Measurements from ENCODE around the gene DNAJB8.

Gene DNAJB8

GRCh38 chr3:128466840-128467541, at the start of gene DNAJB8:
Gene DNAJB8, minus strand, starts transcription at chr3:128466890. Its CDS starts 3,645 bp downstream, at chr3:128463245.
- DNase-seq, result no peak

GRCh38 chr3:128515967-128516366, 49.3 kb upstream of the DNAJB8 start:
- DNase-seq, result peak; percentile 9

- DNase-seq, result no peak
These were observed 42.2 kb upstream of the DNAJB8 start for GRCh38 chr3:128508852-128509251.

GRCh38 chr3:128506754-128507153, 40.1 kb upstream of the DNAJB8 start:
- no peak for DNase-seq

DNA sequence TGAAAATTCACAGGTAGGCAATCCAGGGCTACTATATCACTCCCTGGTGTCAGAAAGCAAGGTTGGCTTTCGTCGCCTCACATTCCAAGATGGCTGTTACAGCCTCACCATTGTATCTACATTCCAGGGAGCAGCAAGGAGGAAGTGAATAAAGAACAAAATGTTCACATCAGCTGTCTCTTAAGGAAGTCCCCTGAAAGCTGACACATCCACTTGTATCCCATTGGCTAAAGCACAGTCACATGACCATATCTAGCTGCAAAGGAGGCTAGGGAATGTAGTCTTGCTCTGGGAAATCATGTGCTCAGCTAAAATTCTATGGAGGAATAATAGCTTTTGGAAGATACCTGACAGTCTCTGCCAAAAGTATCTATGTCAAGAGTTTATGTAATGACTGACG, 39.1 kb upstream of the DNAJB8 start:
- no peak for DNase-seq

- DNase-seq, result no peak
These were observed 38.5 kb upstream of the DNAJB8 start for GRCh38 chr3:128504963-128505730.

DNA sequence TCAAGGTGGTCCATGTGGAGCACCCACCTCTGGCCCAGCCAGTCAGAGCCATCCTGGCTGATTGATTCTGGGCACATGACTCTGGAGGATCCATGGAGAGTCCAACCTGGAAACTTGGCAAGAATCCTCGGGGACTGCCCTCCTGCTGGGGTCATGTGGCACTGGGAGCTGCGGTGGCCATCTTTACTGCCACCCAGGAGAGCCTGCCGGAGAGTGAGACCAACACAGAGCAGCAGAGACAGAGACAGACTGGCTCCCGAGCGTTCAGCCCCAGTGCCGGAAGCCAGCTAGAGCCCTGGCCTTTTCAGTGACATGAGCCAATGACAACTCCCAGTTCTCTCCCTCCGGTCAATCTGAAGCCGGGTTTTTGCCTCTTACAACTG, 37.8 kb upstream of the DNAJB8 start:
- DNase-seq, result no peak

DNA sequence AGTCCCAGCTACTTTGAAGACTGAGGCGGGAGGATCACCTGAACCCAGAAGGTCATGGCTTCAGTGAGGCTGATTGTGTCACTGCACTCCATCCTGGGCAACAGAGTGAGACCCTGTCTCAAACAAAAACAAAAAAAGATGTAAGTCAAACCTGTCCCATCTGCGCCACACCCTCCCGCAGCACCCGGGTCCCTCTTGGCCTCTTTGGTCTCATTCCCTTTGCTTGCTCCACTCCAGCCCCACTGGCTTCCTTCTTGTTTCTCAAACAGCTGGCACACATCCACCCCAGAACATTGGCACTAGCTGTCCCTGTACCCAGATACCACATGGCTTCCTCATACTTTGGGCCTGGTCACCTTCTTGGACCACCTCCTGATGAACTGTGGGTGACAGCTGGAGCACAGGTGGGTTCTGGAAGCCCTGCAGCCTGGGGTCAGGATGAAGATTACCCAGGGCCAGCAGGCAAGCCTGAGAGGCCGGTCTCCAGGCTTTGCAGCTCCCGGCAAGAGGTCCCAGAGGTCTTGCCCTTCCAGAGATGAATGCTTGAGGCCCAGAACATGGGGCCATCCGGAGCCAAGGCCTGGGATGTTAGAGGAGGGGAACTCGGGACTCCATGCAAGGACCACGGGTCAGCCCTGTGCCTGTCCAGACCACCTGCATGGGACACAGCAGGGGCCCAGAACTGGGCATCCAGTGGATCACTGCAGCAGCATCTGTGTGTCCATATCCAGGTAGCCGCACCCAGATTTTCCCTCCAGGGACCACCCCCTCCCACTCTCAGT, 37.3 kb upstream of the DNAJB8 start:
- no peak for DNase-seq

- DNase-seq, result no peak
These were observed 36.5 kb upstream of the DNAJB8 start for GRCh38 chr3:128503164-128503651.

DNA sequence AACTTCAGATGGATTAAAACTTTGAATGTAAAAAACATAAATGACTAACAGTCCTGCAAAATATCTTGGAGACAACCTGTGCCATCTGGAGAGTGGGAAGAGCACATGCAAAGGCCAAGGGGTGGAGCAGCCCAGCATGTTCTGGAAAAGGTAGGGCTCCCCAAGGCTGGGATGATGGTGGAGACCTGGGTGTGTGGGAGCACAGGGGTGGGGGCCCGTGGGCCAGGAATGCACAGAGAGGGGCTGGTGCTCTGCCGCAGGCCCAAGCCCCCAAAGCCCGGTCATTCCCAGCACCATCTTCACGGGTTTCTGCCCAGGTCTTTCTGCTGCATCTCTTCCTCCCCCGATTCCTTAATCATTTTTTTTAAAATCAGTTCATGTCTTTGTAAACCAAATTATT, 36.0 kb upstream of the DNAJB8 start:
- no peak for DNase-seq

GRCh38 chr3:128501431-128501830, 34.7 kb upstream of the DNAJB8 start:
- no peak for DNase-seq

DNA sequence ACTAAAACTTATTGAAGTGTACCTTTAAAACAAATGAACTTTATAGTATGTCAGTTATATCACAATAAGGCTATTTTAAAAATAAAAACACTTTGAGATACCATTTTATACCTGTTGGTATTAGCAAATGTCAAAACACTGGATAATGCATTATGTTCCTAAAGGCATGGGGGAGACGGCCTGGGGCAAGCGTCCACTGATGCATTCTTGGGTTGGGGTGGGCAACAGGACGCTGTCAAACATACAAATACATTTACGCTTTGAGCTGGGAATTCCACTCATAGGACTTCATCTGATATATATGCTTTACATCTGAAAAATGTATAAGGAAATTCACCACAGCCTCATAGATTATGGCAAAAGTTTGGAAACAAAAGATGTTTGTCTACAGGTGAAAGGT, 33.9 kb upstream of the DNAJB8 start:
- DNase-seq, result no peak

GRCh38 chr3:128499724-128500275, 33.1 kb upstream of the DNAJB8 start:
- DNase-seq, result peak; percentile 27

DNA sequence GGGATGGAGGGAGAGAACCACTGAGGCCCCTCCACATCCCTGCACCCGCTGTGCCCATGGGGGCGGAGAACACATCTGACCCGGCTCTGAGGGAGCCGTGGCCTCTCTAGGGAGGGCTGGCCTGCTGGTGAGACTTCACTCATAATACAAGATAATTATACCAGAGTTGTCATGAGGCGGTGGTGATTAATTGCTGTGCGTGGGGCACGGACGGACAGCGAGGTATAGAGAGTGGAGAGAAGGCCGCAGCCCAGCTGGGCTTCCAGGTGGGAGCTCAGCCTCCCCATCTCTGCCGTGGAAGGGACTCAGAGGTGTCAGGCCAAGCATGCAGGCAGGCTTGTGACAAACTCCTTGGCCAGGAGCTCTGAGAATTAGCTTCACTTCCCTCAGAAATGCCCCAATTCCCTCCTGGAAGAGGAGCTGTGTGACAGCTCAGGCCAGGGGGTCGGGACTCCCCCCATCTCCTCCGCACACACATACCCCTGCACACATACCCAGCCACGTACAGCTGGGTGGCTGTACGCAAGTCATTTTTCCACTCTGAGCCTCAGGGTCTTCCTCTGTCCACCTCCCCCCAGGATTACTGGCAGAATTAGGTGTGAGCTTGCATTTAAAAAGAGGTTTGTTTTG, 32.3 kb upstream of the DNAJB8 start:
- DNase-seq, result no peak

DNA sequence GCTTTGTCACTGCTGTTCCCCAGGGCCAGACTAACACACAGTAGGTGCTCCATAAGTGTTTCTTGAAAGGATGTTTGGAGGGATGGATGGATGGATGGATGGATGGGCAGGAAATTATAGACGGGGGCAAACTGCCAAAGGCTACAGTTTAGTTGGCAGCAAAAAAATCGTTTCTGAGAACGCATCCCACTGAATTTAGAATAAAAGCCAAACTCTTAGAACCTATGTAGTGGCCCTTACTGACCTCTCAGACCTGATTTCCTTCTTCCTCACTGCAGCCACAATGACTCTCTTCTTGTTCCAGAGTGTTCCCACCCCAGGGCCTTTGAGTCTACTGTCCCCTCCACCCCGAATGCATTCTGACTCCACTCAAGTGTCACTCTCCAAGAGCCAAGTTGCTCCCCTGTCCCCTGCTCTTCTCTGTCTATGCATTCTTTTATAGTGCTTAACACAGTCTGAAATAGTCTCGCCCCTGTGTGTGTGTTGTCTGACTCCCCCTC, 31.5 kb upstream of the DNAJB8 start:
- no peak for DNase-seq

GRCh38 chr3:128497305-128498126, 30.8 kb upstream of the DNAJB8 start:
- DNase-seq, result no peak

DNA sequence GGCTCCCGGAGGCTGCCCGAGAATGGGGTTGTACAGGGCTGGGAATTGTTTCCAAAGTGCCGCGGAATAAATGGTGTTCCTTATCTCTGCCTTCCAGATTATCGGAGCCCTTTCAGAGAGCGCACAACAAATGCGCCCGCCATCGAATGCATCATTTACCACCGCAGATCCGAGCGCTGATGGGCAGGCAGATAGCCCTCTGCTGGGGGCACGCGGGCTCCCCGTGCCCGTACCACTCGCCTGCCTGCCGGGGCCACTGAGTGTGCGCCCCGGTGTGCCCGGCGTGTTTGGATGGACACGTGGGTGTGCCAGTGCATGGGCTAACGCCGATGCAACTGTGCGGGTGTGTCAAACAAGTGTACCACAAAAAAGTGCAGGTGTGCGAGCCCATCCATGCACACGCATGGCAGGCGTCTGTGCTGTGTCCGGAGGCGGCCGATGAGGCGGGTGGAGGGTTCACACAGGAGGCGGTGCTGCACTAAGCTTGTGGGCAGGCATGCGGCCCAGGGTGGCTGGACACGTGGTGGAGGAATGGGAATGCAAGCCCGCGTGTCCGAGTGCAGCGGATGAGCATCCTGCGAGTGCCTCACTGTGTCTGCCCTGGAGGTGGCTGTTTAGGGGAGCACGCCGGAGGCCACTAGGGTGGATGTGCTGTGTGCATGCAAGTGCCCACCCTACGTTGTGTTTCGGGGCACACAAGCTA, 30.1 kb upstream of the DNAJB8 start:
- DNase-seq, result no peak

DNA sequence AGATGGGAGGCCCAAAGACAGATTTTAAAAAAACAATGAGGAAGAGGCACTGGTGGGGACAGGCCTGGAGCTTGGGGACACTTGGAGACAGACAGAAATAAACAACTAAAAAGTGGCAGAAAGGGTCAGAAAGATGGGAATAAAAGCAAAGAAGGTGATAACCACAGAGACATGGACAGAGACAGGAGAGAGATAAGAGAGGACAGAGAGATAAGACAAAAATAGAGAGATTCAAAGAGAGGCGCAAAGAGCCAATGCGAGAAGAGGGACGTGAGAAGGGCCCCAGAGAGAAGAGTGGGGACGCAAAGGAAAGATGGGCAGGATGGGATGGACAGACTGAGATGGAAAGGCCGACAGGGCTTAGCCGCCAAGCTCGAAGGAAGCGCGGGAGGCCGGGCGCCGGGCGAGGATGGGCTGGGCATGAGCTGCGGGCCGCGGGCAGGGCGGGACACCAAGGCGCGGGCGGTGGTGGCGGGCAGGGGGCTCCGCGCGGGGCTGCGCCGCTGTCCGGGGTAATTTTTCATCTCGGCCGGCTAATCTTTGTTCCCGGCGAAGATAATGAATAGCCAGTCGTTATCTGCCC, 29.4 kb upstream of the DNAJB8 start:
- no peak for DNase-seq

DNA sequence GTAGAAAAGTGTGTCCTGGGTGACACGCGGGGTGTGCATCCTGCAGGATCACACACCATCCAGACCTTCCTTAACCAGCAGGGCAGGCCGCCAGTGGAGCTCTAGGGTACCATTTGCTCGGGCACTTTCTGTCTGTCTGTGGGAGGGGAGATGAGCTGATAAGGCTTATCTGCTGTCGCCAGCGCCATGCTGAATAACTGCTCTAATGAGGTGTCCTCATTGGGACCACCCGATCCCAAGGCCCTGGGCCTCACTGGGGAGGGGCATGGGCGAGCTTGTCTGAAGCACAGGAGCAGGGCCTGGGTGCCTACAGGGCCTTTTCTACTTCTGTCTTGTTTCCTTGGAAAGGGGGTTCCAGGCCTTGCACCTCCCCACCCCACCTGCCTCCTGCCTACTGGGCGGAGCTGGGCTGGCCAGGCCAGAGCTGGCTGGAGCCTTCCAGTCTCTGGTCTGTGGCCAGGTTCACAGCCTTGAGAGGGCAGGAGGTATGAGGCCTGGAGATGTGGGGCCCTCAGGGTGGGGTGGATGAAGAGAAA, 28.8 kb upstream of the DNAJB8 start:
- DNase-seq, result no peak

- DNase-seq, result no peak
These were observed 27.6 kb upstream of the DNAJB8 start for GRCh38 chr3:128494367-128494650.
